Stimulated activated CD4-positive, alpha-beta T cell treated with anti-CD3 and anti-CD28 coated beads, Interleukin-4, amount 100 ng/mL, for 48 hours (primary cell): Measurements from ENCODE around the gene SCN1A.
"Not testable (repeated sequence)": the region's sequence is repeated elsewhere in the genome, so short reads cannot be mapped to it uniquely, and the experiment has no call there.

Source experiments
- DNase-seq, 2 donors: peaks; one replicate each; pipeline ENCODE4 v3.0.0-alpha.2; 2020; ENCODE audit warnings: low read depth in 2 of 2

Gene SCN1A

DNA sequence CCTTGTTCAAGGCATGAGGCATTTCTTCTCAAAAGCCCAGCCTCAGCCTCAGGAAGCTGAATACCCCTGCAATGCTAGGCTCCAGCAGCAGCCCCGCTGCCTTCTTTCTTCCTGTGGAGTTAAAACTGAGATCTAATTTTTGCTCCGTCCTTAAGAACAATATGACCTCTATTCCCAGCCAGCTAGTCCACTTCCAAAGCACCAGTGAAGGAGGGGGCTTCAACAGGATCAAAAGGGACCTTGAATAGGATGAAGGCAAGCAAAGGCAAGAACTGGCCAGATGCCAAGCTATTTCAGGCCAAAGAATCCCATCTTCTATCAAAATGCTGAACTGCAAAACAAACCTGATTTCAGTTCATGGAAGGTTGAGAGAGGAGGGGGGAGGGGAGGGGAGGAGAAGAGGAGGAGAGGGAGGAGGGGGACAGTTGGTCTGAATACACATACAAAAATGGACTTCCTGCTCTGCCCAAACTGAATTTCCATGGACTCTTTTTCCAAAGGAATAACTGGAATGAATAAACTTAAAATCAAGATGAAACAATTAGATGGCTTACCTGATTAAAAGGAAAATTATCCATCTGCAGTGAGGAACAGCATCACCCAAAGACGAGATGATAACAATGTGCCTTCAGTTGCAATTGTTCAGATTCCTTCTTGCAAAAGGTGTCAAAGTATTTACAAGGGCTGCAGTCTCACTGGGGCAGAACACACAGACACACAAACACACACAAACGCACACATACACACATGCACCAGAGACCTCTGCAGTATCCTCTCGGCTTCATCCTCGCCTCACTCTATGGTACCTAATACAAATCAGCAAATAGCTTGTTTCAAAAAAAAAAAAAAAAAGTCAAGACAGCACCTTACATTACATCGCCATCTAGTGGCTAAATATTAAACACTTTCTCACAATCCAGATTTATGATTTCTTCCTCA is at the start of gene SCN1A:
SCN1A (minus strand) TSS at position 804 of the 939 bp plus-strand sequence. CDS start 54,399 bp downstream, outside the sequence.
- no peak for DNase-seq

DNA sequence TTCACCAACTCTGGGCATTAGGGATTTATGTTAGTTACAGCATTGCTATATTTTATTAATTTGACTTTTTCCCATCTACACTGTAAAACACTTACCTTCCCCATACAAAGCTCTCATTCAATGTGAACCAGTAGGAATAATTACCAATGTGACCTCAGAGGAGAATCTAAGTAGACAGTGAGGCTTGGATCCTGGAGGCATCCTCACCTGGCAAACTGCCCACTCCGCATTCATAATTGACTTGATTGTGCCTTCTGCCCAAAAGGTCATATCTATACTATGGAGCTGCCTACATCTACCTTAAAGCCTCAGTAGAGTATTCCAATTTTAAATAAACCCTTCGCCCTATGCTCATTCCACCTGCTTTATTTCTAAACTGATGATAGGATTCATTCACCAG is 45.4 kb upstream of the SCN1A start:
- no peak for DNase-seq

DNA sequence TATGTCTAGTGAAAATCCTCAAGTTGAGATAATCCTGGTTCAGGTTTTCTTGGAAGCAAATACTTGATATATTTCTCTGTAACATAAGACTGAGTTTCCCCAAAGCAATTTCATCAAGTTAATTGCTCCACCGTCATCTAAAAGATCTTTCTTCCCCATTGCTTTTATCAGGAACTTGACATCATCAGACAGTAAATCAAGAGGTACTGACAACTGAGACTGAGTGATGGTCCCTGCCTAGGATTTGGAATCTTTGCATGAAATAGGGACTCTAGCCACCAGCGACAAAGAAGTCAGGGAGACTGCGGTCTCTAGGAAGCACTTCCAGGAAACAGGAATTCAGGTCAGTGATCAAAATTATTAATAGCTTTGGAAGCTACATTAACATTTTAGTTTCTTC is 43.4 kb upstream of the SCN1A start:
- no peak for DNase-seq

DNA sequence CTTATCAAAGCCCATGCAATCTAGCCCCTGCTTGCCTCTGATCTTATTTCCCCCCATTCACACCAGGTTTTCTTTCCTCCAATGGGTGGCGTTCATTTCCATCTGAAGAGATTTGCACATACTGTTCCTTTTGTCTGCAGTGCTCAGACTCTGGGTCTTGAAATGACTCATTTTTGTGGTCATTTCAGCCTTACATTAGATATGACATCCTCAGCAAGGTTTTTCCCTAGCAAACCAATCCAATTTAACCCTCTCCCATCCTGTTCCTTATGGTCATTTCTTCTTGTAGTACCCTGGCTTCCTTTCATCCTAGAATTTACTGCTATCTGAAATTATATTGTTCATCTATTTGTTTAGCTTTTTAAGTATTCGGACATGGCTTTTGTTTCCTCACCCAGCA is 42.5 kb upstream of the SCN1A start:
- no peak for DNase-seq

- DNase-seq, result no peak
These were observed 39.6 kb upstream of the SCN1A start for GRCh38 chr2:166167449-166167848.

DNA sequence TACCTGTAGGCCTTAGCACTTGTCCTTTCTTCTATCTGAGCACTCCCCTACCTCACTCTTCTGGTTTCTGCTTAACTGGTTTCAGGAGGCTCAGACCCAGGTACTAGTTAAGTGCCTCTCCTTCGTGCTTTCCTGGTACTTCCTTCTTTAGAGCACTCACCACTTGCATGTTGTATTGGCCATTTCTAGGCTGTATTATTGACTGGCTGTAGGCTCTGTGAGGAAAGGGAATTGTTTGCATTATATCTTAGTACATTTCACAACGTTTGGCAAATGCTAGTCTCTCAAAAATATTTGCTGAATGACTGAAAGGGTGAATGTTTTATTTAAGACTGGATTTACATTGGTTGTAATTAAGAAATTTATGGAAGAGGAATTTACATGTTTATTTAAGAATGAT is 36.0 kb upstream of the SCN1A start:
- no peak for DNase-seq

DNA sequence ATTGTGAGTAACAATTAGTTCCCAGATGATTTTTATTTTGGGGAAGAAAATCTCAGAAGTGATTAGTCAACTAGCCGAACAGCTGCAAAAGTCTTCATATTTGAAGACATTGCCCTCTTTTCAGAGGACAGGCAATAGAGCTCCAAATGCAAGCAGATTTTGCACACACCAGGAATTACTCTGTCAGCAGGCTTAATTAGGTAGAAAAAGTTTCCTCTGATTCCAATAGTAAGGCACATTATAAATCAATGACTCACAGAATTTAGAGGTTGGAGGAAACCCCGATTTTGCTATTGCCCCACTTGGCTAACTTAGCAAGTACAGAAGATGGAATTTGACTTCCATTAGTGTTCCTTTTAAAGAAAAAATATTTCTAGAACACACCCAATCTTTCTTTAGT is 30.7 kb upstream of the SCN1A start:
- DNase-seq, result no peak

GRCh38 chr2:166157578-166157977 is 29.8 kb upstream of the SCN1A start:
- DNase-seq, result no peak

GRCh38 chr2:166156985-166157490 is 29.2 kb upstream of the SCN1A start:
- DNase-seq, result no peak

DNA sequence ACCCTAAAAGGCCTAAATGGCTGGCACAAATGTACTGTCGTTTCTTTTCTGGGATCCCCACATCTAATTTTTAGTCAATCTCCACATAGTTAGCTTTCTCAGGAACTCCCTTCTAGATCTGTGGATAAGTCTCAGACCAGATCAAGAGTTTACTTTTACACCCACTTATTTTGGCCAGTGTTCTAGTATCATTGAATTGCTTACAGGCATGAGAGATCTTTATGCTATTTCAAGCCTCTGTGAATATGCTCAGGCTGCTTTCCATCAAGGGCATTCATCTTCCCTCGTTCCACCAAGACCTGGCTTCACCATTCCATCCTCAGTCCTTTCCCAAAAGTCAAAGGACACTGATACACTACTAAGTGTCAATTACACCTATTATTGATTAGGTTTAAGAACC is 27.8 kb upstream of the SCN1A start:
- DNase-seq, result no peak

DNA sequence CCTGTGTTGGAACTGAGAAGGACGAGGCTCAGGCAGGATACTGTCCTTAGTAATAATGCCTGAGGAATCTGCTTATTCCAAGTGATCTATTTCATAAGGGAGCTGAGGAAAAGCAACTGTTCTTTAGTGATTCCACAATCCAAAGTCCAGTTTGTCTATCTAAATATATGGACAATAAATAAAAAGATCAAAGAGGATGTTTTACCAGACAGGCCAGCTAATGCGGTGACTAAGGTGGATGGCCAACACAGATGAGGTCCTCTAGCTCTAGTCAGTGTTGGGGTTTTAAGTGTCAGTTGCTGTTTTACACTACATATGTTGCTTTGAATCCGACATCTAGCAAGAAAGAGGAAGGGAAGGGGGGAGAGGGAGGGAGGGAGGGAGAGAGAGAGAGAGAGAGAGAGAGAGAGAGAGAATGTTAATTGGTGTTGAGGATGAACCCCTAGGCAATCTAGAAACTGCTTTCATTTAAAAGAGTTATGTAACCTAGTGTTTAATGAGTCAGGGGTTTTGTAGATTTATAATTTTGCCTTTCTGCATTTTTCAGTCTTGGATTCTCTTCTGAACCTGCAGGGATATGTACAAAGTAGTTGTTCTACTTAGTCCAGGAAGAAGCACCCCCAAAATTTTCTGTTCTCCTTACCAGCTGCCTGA is 27.0 kb upstream of the SCN1A start:
- no peak for DNase-seq

- no peak for DNase-seq
These were observed 24.2 kb upstream of the SCN1A start for GRCh38 chr2:166152064-166152463.

- no peak for DNase-seq
These were observed 20.9 kb upstream of the SCN1A start for GRCh38 chr2:166148500-166149400.

GRCh38 chr2:166147883-166148282 is 20.1 kb upstream of the SCN1A start:
- no peak for DNase-seq

DNA sequence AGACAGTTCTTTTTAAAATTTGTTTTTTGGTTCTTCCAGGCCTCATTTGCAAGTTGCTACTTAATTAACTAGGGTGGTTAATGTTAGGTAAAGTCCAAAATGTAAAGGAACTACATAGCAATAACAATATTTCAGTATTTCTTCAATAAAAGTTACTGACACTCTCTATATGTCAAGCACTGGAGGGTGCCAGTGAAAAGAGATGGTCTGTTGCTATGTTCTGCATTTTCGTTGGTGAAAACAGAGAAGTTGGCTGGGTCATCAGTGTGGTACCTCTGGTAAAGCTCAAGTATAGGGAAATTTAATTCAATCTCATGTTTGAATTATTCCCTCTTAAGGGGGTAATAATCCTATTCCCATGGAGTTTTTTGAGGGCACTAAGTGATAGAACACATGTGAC is 16.3 kb upstream of the SCN1A start:
- no peak for DNase-seq

DNA sequence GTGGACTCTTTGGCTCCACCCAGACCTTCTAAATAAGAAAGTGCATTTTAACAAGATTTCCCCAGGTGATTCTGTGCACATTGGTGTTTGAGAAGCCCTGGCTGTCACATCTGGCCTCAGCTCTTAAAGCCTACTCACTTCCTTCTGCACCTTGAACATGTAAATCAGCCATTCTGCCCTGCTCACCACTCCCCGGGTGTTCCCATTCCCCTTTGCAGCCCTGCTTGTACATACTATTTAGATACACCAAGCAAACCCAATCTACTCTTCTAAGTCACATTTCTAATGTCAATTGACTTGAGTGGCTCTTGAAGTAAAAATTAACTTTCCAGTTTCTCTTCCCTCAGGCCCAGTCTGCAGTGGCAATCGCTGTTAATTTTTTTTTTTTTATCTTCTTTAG is 13.1 kb upstream of the SCN1A start:
- DNase-seq, result no peak

GRCh38 chr2:166140475-166140874 is 12.7 kb upstream of the SCN1A start:
- DNase-seq, result no peak

GRCh38 chr2:166139479-166139878 is 11.7 kb upstream of the SCN1A start:
- not testable (repeated sequence) for DNase-seq

DNA sequence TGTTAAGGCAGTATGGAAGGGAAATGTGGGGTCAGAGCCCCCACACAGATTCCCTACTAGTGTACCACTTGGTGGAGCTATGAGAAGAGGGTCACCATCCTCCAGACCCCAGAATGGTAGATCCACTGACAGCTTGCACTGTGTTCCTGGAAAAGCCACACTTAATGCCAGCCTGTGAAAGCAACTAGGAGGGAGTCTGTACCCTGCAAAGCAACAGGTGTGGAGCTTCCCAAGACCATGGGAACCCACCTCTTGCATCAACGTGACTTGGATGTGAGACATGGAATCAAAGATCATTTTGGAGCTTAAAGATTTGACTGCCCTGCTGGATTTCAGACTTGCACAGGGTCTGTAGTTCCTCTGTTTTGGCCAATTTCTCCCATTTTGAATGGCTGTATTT is 10.8 kb upstream of the SCN1A start:
- DNase-seq, result no peak

GRCh38 chr2:166138144-166138543 is 10.3 kb upstream of the SCN1A start:
- no peak for DNase-seq

DNA sequence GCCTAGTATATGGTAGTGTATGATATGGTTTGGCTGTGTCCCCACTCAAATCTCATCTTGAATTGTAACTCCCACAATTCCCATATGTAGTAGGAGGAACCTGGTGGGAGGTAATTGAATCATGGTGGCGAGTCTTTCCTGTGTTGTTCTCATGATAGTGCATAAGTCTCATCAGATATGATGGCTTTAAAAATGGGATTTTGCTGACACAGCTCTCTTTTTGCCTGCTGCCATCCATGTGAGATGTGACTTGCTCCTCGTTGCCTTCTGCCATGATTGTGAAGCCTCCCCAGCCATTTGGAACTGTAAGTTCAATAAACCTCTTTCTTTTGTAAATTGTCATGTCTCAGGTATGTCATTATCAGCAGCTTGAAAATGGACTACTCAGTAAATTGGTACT is 9.5 kb upstream of the SCN1A start:
- no peak for DNase-seq

- no peak for DNase-seq
These were observed 8.0 kb upstream of the SCN1A start for GRCh38 chr2:166135849-166136258.
